Activated naive CD8-positive, alpha-beta T cell treated with anti-CD3 and anti-CD28 coated beads, Interleukin-2, amount 50 U/mL, for 16 hours (primary cell): ENCODE results near the gene BLOC1S4.

ENCODE experiments used
- DNase-seq: peaks from one replicate; pipeline ENCODE4 v3.0.0-alpha.2; 2020; ENCODE audit warnings: low read depth, low spot score

Gene BLOC1S4

DNA sequence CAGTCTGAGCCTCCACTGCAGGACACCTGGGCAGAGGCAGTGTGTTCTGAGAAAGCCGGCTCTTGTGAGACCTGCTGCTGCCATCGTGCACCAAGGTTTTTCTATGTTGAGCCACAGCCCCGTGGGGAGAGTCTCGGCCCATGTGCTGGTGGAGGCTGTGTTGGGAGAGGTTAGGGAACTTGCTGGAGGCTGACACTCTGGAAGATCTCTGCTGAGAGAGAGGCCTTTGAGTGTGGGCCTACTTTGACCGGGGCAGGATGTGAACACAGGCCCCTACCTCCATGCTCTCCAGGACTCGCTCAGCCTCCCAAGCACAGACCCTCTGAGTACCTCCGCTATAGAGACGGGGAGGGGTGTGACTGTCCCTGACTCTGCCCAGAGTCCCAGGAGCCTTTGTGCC is 23.6 kb upstream of the BLOC1S4 start:
- DNase-seq: no peak

DNA sequence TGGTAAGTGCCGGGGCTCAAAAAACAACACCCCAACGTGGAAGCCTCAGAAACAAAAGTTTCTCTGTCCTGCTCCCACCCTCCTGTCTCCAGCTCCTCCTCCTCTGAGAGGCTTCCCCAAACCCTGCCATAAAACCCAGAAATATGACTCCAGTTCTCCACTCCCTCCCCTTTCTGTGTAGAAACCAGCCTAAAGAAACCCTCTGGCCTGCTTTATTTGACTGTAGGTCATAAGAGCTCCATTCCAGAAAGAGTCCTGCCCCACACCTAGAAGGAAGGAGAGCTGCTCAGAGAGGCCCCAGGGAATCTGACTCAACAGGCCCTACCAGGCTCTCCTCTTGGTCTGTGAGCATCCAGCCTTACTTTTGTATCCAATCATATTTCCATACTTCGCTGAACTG is 23.2 kb upstream of the BLOC1S4 start:
- DNase-seq: no peak

- no peak for DNase-seq
Measured at GRCh38 chr4:6693231-6694176, 22.5 kb upstream of the BLOC1S4 start, which contains the start of gene S100P. TSS of gene S100P (plus strand) at chr4:6693878. CDS start at chr4:6693933, 55 bp downstream.

- DNase-seq: no peak
Measured at GRCh38 chr4:6694177-6694901, 21.6 kb upstream of the BLOC1S4 start.

- DNase-seq: no peak
Measured at GRCh38 chr4:6695660-6696610, 20.0 kb upstream of the BLOC1S4 start.

DNA sequence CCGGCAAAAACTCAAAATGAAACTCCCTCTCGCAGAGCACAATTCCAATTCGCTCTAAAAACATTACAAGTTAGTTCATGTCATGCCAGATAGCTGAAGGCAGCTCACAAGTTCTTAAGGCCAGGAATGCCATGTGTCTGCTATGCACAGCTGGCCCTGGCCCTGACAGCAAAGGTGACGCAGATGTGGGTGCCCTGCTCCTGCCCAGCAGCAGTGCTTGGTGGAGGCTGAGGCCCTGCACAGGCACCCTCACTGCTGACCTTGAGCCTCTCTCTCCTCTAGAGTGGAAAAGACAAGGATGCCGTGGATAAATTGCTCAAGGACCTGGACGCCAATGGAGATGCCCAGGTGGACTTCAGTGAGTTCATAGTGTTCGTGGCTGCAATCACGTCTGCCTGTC is 19.4 kb upstream of the BLOC1S4 start:
- DNase-seq: no peak

GRCh38 chr4:6697131-6697530 is 18.8 kb upstream of the BLOC1S4 start:
- no peak for DNase-seq

DNA sequence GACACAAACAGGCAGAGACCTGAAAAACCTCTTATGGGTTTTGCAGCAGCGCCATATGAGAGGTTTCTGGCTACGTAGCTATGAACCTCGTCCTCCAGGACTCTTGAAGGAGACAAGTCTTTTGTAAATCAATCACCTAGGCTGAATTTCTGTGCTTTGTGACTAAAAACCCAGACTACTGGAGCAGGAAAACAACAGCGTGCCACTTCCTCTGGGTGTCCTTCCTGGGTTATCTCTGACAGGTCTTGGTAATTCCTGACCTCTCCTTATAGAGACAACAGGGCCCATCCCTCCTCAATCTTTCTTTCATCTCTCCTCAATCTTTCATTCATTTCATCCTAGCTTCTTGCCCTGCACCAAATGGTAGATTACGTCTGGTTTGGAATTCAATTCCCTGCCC is 16.6 kb upstream of the BLOC1S4 start:
- DNase-seq: no peak

GRCh38 chr4:6699903-6700302 is 16.1 kb upstream of the BLOC1S4 start:
- no peak for DNase-seq

DNA sequence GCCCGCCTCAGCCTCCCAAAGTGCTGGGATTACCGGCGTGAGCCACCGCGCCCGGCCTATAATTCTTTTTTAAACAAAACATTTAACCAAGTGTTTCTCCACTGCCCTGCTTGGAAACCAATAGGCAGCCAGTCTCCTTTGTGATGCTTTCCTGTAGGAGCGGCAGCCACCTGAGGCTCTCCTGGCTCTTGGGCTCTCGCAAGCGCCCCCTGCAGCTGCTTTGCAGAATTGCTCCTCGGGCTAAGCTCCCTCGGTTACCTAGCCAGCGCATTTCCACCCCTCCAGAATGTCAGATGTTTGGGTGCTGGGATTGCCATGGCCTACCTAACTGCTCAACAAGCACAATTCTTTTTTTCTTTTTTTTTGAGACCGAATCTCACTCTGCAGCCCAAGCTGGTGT is 14.6 kb upstream of the BLOC1S4 start:
- no peak for DNase-seq

DNA sequence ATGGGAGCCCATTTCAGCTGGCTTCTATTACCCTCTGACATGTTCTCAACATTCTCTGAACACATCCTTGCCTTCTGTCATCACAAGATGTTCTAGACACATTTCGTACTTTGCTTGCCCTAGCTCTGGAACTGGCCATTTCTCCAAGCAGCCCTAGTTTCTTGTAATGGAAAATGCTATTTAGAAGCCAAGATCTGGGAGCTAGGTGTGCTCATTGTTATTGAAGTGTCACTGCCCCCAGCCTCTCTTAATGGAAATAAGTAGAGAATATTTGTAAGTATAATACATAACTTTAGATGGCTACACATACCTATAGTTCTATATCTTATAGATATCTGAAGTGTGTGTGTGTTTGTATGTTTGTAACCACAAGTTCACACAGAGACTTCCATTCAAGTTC is 13.2 kb upstream of the BLOC1S4 start:
- DNase-seq: no peak

- DNase-seq: no peak
Measured at GRCh38 chr4:6703786-6704185, 12.2 kb upstream of the BLOC1S4 start.

- DNase-seq: no peak
Measured at GRCh38 chr4:6705646-6706045, 10.3 kb upstream of the BLOC1S4 start.

DNA sequence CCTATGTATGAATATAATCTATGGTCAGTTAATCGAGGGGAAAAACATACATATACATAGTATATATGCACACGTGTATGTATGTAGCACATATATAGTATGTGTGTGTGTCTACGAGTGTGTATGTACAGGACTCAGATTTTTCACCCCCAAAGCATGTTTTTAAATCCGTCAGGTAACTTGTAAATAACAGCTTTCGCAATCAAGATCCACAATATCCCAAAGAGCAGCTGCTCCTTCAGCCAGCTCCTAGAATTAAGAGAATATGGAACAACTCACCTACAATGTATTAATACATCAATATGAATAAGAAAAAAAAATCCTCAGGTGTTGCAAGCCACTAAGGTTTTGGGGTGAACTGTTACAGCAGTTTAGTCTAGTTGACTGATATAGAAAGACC is 9.8 kb upstream of the BLOC1S4 start:
- no peak for DNase-seq

GRCh38 chr4:6709230-6710114 is 6.5 kb upstream of the BLOC1S4 start, which contains the start of gene MRFAP1L1:
TSS of gene MRFAP1L1 (minus strand) at chr4:6709865. CDS start at chr4:6709629, 236 bp downstream.
- peak; percentile 94 for DNase-seq

DNA sequence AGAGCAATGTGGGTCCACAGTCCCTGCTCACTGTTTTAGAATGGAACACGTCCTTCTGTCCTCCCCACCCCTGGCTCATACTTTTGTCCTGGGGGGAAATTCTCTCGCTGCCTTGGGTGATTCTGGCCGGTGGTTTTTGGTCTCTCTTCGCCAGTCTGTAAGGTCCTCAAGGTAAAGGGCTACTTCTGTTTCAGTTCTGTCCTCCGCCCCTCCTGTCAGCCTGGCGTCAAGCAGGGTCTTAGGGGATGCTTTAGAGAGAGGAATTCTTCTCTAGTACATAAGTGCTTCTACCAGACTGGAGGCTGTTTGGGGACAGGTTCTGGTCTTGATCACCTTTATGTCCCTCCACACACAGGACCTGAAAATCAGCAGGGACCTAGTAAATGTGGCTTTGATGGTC is 5.7 kb upstream of the BLOC1S4 start:
- DNase-seq: no peak

DNA sequence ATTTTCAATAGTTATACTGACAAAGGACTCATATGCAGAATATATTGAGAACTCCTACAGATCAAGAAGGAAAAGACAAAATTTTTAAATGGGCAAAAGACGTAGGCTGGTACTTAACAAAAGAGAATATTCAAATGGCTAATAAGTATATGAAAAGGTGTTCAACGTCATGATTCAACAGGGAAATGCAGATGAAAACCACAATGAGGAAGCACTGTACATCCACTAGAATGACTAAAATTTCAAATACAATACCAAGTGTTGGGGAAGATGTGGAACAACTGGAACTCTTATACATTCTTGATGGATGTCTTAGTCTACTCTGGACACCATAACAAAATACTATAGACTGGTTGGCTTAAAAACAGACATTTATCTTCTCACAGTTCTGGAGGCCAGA is 5.0 kb upstream of the BLOC1S4 start:
- no peak for DNase-seq

DNA sequence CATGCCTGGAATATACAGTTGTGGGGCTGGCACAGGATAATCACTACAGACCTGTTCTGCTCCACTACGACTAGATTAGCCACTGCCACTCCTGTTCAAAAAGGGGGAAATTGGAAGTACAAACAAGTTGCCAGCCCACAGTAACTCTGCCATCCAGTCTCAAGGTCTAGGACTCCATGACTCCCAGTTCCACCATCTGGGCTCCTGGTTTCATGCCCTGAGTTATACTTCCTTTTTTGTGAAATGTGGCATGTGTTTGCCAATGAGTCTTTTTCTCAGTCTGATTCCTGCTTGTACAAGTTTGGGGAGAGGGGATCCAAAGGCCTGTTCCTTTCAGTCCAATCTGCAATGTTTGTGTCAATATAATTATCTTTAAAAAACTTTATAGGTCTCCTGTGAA is 1.0 kb upstream of the BLOC1S4 start:
- no peak for DNase-seq

DNA sequence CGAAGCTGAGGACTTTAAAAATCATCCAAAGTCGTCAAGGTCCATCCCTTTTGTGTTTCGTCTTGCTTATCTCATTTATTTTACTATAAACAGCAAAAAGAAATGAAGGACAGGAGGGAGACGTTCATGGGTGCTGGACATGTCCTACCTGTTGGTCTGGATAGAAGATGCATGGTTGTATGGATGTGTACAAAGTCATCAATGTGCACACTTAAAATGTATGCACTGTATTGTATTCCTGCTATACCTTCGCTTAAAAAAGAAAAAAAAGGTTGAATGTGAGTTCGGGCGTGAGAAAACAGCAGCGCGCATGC is 313 bp upstream of the BLOC1S4 start:
- no peak for DNase-seq

DNA sequence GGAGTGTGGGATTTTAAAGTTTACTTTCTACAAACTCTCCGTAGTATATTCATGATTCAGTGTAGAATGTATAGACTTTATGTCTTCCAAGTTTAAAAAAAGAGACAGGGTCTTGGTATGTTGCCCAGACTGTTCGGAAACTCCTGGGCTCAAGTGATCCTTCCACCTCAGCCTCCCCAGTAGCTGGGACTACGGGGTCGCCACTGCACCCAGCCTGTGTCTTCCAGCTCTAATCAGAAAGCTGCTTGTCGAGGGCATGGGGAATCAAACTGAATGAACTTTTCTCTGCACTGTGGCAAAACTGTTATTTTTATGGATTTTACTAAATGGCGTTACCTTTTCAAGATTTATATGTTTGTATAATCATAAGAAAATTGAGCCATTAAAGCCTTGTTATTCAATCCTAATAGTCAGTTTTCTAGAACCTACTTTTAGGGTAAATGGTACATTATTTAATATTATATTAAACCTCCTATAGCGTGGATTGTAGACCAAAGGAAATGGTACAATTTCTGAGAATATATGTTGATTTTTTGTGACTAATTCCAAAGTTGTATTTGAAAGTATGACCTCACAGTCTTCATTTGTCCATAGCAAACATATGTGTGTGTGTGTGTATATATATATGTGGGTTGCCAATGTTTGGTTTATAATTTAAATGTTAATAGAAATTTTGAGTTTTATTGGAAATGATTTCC is 1.1 kb downstream of the BLOC1S4 start:
- DNase-seq: no peak
